Stimulated activated CD4-positive, alpha-beta T cell treated with anti-CD3 and anti-CD28 coated beads, Interleukin-2, amount 100 ng/mL, for 4 hours (primary cell): ENCODE measurements around the gene GOLGA6L9.
"Not testable (repeated sequence)": the region's sequence is repeated elsewhere in the genome, so short reads cannot be mapped to it uniquely, and the experiment has no call there.

ENCODE experiments used
- DNase-seq: peaks from one replicate; pipeline ENCODE4 v3.0.0-alpha.2; 2020; ENCODE audit warnings: low read depth

Gene GOLGA6L9

GRCh38 chr15:82469381-82469780 lies 39.8 kb downstream of the GOLGA6L9 start:
- not testable (repeated sequence) for DNase-seq

GRCh38 chr15:82472269-82472982 lies 42.8 kb downstream of the GOLGA6L9 start:
- DNase-seq: not testable (repeated sequence)

GRCh38 chr15:82474596-82475325 lies 45.1 kb downstream of the GOLGA6L9 start:
- DNase-seq: not testable (repeated sequence)

GRCh38 chr15:82475345-82475967 lies 45.8 kb downstream of the GOLGA6L9 start:
- DNase-seq: not testable (repeated sequence)

DNA sequence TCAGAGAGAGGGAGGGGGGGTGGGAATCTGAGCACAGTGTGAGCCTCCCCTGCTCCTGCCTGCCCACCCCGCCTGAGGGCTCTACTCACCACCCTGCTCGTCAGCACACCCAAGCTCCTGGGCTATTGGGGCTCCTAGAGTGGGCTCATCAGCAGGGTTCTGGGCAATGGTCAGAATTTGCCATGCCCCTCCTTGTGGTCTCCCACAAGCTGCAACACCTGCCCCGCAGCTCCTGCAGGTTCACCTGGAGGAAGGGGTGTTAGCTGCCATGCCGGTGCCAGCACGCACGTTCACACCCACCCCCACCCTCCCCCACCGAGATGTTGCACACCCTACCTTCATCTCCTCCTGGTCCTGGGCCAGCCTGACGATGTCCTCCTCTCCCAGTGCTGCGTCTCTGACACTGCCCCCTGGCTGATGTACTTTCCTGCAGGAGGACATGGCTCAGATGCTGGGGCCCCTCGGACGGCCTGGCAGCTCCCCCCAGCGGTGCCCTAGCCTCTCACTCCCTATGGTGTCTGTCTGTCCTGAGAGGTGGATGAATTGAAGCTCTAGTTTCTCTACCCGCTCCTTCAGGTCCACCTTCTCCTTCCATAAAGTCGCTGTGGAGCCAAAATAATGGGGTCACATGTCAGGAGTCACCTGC lies 47.2 kb downstream of the GOLGA6L9 start:
- DNase-seq: not testable (repeated sequence)

DNA sequence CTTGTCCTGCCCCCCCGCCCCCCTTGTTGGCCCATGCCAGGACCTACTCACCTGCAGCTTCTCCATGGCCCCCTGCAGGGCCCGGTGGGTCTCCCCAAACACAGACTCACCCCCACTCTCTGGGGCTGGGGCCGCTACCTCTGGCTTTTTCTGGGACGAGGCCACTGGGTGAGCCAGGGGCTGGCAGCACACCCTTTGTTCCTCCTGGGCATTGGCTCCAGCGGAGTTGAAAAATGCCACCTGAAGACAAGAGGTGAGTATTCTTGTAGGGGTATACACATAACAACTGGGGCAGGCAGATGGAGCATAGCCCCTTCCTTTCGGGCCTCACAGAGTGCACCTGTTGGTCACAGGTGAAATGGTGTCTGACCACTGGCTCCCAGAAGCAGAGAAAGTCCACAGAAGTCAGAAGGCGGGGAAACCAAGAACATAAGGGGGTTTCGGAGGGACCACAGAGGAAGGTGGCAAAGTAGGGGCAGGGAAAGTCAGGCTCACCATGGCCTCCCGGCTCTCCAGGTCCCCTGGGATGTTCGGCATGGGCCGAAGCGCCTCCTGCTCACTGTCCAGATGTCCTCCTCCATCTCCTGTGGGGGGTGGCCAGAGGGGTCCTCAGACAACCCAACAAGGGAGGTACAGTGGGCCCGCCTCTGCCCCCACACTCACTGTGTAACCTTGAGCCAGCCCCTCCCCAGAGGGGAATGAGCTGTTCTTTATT lies 47.9 kb downstream of the GOLGA6L9 start:
- DNase-seq: not testable (repeated sequence)
